Esophagus (tissue), 2 donors: ENCODE results near the gene CD4. TPM values are rescaled to one million over a fixed set of nuclear protein-coding genes. Genes with fewer than 3 reads are reported as not detected.
A peak's percentile ranks its signal among the peaks of the same experiment; 100 is the strongest.

Experiments used
- H3K27ac ChIP-seq, 2 donors: one replicate each; pipeline ENCODE4 v1.5.1; 2013; ENCODE audit warnings: low read depth in 2 of 2, mild to moderate bottlenecking in 2 of 2, inconsistent platforms in 1 of 2, low read length in 1 of 2, moderate library complexity in 1 of 2
- H3K27me3 ChIP-seq, 2 donors: one replicate each; pipeline ENCODE4 v1.6.1; 2013; ENCODE audit warnings: low read length in 2 of 2, control low read depth in 1 of 2, mild to moderate bottlenecking in 1 of 2; ENCODE audit not compliant: insufficient read depth in 2 of 2, control insufficient read depth in 1 of 2
- H3K36me3 ChIP-seq, 2 donors: one replicate each; pipeline ENCODE4 v1.6.1; 2013; ENCODE audit warnings: low read length in 1 of 2; ENCODE audit not compliant: control insufficient read depth in 2 of 2, insufficient read depth in 2 of 2
- H3K4me1 ChIP-seq, 2 donors: one replicate each; pipeline ENCODE4 v1.6.1; 2013; ENCODE audit warnings: low read length in 1 of 2; ENCODE audit not compliant: control insufficient read depth in 2 of 2, insufficient read depth in 2 of 2
- H3K4me3 ChIP-seq, 2 donors: one replicate each; pipeline ENCODE4 v1.5.1; 2013; ENCODE audit warnings: low read length in 2 of 2, mild to moderate bottlenecking in 2 of 2, low read depth in 1 of 2, moderate library complexity in 1 of 2
- H3K9me3 ChIP-seq, 2 donors: one replicate each; pipeline ENCODE4 v1.6.1; 2013; ENCODE audit warnings: mild to moderate bottlenecking in 2 of 2, low read depth in 1 of 2, low read length in 1 of 2, moderate library complexity in 1 of 2; ENCODE audit not compliant: control insufficient read depth in 2 of 2, insufficient read depth in 1 of 2
- WGBS, 2 donors: extraction: QIAGEN DNeasy Blood & Tissue Kit; methylation state at CpG; one replicate each; pipeline ENCODE4 v1.1.7; 2013; 5-methylcytosine and 5-hydroxymethylcytosine counted together
- polyA plus RNA-seq, 2 donors: library from polyadenylated mRNA; stranded (reverse); fragments of 200-250 nt; gene quantifications; one replicate each; pipeline ENCODE4 v1.2.3, GENCODE V29; 2013
- donor health status: healthy with polysubstance abuse.
- donor health status: Bipolar disorder and iron deficiency.

Gene CD4
- polyA plus RNA-seq, 2 donors = 1.4 to 2.3 TPM

- H3K4me1 ChIP-seq = peaks cover 0 to 4% of the 10 kb centered on the region in 2 donors
- 86 to 89% methylated on average over 5 of the region's 5 CpGs for WGBS, 2 donors
- peaks cover 0 to 4% of the 10 kb centered on the region in 2 donors for H3K9me3 ChIP-seq
- no peak overlapping the region for H3K4me3 ChIP-seq
- peaks cover 0 to 9% of the 10 kb centered on the region in 2 donors for H3K27me3 ChIP-seq
- no peak overlapping the region for H3K27ac ChIP-seq
- no peaks in the 10 kb centered on the region for H3K36me3 ChIP-seq
These were observed 29.3 kb downstream of the CD4 start for GRCh38 chr12:6818645-6819044.

GRCh38 chr12:6819106-6820030 is 30.0 kb downstream of the CD4 start:
- Histone ChIP-seq H3K4me1 (peaks cover 0 to 4% of the 10 kb centered on the region in 2 donors), H3K27me3 (peaks cover 0 to 9% of the 10 kb centered on the region in 2 donors), H3K9me3 (peaks cover 0 to 8% of the 10 kb centered on the region in 2 donors), H3K27ac (no peak overlapping the region), H3K4me3 (no peak overlapping the region), H3K36me3 (no peaks in the 10 kb centered on the region)
- 86 to 87% methylated on average over 13 of the region's 13 CpGs for WGBS, 2 donors

- 82 to 88% methylated on average over 5 of the region's 5 CpGs for WGBS, 2 donors
These were observed 30.8 kb downstream of the CD4 start for GRCh38 chr12:6820166-6820565.

GRCh38 chr12:6821591-6822425 is 32.5 kb downstream of the CD4 start, which contains the start of gene GPR162:
TSS of gene GPR162 (plus strand) at chr12:6821821. CDS start at chr12:6823899, 2,078 bp downstream.
- Histone ChIP-seq H3K27ac (peak within 1 kb of the TSS in 1 of 2 donors; percentile 26), H3K9me3 (peaks cover 0 to 9% of the 10 kb centered on the region in 2 donors), H3K4me1 (peaks cover 0 to 4% of the 10 kb centered on the region in 2 donors), H3K36me3 (no peaks in the 10 kb centered on the region), H3K27me3 (peaks cover 0 to 9% of the 10 kb centered on the region in 2 donors), H3K4me3 (peak within 1 kb of the TSS; percentile 29 to 33)
- WGBS, 2 donors = 0 to 1% methylated on average over 14 to 28 of the region's 28 CpGs

More at GRCh38 chr12:6820166-6820565, 30.8 kb downstream of the CD4 start:
- peaks cover 0 to 8% of the 10 kb centered on the region in 2 donors for H3K9me3 ChIP-seq
- no peak overlapping the region for H3K27ac ChIP-seq
- H3K27me3 ChIP-seq = peaks cover 0 to 9% of the 10 kb centered on the region in 2 donors
- H3K36me3 ChIP-seq = no peaks in the 10 kb centered on the region
- H3K4me3 ChIP-seq = no peak overlapping the region
- peaks cover 0 to 4% of the 10 kb centered on the region in 2 donors for H3K4me1 ChIP-seq

GRCh38 chr12:6822426-6823135 is 33.3 kb downstream of the CD4 start:
- Histone ChIP-seq H3K9me3 (peaks cover 0 to 9% of the 10 kb centered on the region in 2 donors), H3K4me3 (no peak overlapping the region), H3K27ac (no peak overlapping the region), H3K27me3 (peaks cover 0 to 9% of the 10 kb centered on the region in 2 donors), H3K36me3 (no peaks in the 10 kb centered on the region), H3K4me1 (peaks cover 0 to 4% of the 10 kb centered on the region in 2 donors)
- WGBS, 2 donors = 59 to 64% methylated on average over 7 of the region's 7 CpGs

GRCh38 chr12:6823182-6824084 is 34.1 kb downstream of the CD4 start:
- WGBS, 2 donors = 66 to 70% methylated on average over 8 to 12 of the region's 12 CpGs
- Histone ChIP-seq H3K27ac (no peak overlapping the region), H3K27me3 (peaks cover 0 to 9% of the 10 kb centered on the region in 2 donors), H3K36me3 (no peaks in the 10 kb centered on the region), H3K4me1 (peaks cover 0 to 4% of the 10 kb centered on the region in 2 donors), H3K9me3 (peaks cover 0 to 5% of the 10 kb centered on the region in 2 donors), H3K4me3 (no peak overlapping the region)

DNA sequence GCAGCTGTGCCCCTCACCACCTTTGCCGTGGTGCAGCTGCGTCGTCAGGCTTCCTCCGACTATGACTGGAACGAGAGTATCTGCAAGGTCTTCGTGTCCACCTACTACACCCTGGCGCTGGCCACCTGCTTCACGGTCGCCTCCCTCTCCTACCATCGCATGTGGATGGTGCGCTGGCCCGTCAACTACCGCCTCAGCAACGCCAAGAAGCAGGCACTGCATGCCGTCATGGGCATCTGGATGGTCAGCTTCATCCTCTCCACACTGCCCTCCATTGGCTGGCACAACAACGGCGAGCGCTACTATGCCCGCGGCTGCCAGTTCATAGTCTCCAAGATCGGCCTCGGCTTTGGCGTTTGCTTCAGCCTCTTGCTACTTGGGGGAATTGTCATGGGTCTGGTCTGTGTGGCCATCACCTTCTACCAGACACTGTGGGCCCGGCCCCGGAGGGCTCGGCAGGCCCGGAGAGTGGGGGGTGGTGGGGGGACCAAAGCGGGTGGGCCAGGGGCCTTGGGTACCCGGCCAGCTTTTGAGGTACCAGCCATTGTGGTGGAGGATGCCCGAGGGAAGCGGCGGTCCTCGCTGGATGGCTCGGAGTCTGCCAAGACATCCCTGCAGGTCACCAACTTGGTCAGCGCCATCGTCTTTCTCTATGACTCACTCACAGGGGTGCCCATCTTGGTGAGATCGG is 34.9 kb downstream of the CD4 start:
- Histone ChIP-seq H3K27ac (no peak overlapping the region), H3K27me3 (peaks cover 0 to 9% of the 10 kb centered on the region in 2 donors), H3K4me1 (peaks cover 0 to 9% of the 10 kb centered on the region in 2 donors), H3K9me3 (peaks cover 0 to 5% of the 10 kb centered on the region in 2 donors), H3K4me3 (no peak overlapping the region), H3K36me3 (no peaks in the 10 kb centered on the region)
- WGBS, 2 donors = 78 to 83% methylated on average over 37 of the region's 37 CpGs

- peaks cover 0 to 9% of the 10 kb centered on the region in 2 donors for H3K27me3 ChIP-seq
- H3K4me1 ChIP-seq = peaks cover 0 to 13% of the 10 kb centered on the region in 2 donors
- WGBS, 2 donors = 38 to 47% methylated on average over 11 to 12 of the region's 12 CpGs
- H3K27ac ChIP-seq = no peak overlapping the region
- H3K4me3 ChIP-seq = no peak overlapping the region
- H3K9me3 ChIP-seq = peaks cover 0 to 5% of the 10 kb centered on the region in 2 donors
- H3K36me3 ChIP-seq = no peaks in the 10 kb centered on the region
These were observed 35.6 kb downstream of the CD4 start for GRCh38 chr12:6824901-6825381.
